ENCODE data around the gene C16orf96.

DNA sequence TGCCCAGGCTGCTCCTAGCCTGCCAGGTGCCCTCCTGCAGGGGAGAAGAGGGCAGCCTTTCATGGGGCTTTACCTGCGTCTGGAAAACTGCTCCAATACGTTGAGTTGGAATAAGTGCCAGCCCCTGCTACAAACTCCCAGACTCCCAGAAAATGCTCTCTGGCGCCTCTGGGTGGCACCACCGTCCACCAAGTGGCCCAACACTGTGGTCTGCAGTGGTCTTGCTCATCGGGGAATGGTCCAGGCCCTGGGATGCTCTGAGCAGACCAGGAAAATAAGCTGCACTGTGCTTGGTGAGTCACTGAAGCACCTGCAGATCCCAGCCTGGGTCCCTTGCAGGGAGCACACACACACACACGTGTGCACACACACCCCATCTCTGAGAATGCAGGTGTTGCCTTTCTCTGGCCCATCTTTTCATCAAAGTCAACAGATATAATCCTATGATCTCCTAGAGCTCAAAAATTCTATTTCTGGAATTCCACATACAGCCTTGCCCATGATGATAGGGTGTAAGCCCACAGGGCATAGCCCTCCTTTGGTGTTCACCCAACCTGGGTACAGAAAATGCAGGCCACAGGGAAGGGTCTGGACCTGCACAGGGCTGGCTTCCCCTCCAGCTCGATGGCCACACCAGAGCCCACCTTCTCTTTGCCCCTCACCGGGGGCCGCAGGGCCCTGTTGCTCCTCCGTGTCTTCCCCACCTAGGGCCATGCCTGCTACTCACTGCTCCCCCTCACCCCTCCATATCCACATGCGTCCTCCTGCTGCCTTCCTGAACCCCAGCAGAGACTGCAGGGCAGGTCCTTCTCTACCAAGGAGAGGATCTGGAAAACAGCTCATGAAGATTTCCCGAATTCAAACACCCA is 38.1 kb upstream of the C16orf96 start:
- TF ChIP-seq, protein P1, sequence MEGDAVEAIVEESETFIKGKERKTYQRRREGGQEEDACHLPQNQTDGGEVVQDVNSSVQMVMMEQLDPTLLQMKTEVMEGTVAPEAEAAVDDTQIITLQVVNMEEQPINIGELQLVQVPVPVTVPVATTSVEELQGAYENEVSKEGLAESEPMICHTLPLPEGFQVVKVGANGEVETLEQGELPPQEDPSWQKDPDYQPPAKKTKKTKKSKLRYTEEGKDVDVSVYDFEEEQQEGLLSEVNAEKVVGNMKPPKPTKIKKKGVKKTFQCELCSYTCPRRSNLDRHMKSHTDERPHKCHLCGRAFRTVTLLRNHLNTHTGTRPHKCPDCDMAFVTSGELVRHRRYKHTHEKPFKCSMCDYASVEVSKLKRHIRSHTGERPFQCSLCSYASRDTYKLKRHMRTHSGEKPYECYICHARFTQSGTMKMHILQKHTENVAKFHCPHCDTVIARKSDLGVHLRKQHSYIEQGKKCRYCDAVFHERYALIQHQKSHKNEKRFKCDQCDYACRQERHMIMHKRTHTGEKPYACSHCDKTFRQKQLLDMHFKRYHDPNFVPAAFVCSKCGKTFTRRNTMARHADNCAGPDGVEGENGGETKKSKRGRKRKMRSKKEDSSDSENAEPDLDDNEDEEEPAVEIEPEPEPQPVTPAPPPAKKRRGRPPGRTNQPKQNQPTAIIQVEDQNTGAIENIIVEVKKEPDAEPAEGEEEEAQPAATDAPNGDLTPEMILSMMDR (IDR thresholded peaks at IDR 0.05; ENCODE audit: control extremely low read depth in 1 of 3, insufficient read depth in 1 of 3, low read depth in 1 of 3, low read length in 3 of 3), result peak; percentile 91 to 97 (median 94)
- TF ChIP-seq YY1 (IDR thresholded peaks at IDR 0.05; ENCODE audit: low read depth, low read length), result no peak

All from H1 (cell line).